AG04450 (cell line): Measurements from ENCODE around the gene PLXNA4. TPM values are rescaled to one million over a fixed set of nuclear protein-coding genes. Genes with fewer than 3 reads are reported as not detected.

ENCODE experiments used
- CTCF ChIA-PET: fragments of 300-600, 350-600 bp; formaldehyde crosslinking; extraction: SDS; loops from one replicate; lab custom pipeline; 2022; ENCODE audit warnings: antibody characterized with exemption, inconsistent platforms; lab: Charles Lee
- POLR2A ChIA-PET: fragments of 350-600 bp; formaldehyde crosslinking; extraction: SDS; loops from one replicate; lab custom pipeline; 2021; ENCODE audit warnings: antibody characterized with exemption, inconsistent platforms; lab: Yijun Ruan, JAX
- DNase-seq: peaks from one replicate; pipeline ENCODE4 v3.0.0-alpha.2; 2011; ENCODE audit warnings: low read depth, low spot score
- H3K27ac ChIP-seq: one replicate; pipeline ENCODE4 v1.5.1; 2012; ENCODE audit warnings: low read depth, low read length, control low read depth
- H3K27me3 ChIP-seq: one replicate; pipeline ENCODE4 v1.6.0; 2012; ENCODE audit warnings: low read length; ENCODE audit not compliant: control insufficient read depth, insufficient read depth
- H3K4me3 ChIP-seq: 2 replicates; pipeline ENCODE4 v1.5.1; 2011; ENCODE audit warnings: mild to moderate bottlenecking, low read depth, low read length, control low read depth
- H3K9me3 ChIP-seq: 2 replicates; pipeline ENCODE4 v1.5.1; 2012; ENCODE audit warnings: low read length; ENCODE audit not compliant: control insufficient read depth, insufficient read depth
- polyA plus RNA-seq: library from polyadenylated mRNA; depleted of rRNA; stranded (reverse); fragments of >200 nt; gene quantifications from 2 replicates; pipeline ENCODE4 v1.2.3, GENCODE V29; 2011
- TF ChIP-seq, protein P1 (sequence below): IDR thresholded peaks from 2 replicates; pipeline ENCODE4 v1.5.1; 2011; ENCODE audit warnings: low read depth, low read length, control low read depth, inconsistent platforms

Gene PLXNA4
- polyA plus RNA-seq, 1 experiment: 0.05 TPM

DNA sequence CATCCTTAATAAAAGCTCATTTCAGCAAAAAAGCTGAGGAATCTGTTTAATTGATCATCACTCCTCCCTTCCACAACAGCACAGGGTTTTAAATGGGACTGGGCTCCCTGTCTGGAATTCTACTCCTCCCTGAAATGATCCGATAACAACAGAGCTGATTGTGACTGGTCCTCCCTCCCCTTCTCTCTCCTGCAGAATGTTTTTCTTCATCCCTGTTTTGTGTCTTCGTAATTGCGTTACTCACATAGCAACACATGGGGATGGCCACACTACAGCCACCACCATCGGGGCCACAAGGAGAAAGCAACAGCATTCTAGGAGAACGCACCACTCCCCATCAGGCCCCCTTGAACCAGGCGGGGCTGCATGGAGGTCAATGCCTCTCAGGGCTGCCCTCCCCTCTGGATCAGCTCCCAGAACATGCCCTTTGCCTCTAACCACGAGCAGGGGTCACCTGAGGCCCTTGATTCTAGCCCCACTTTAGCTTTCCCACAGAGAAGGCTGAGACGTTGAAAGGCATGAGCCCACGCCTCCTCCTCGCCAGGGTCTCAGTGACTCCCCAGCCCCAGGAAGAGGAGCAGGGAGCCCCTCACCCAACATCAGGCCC is 152.6 kb downstream of the PLXNA4 start:
- H3K9me3 ChIP-seq: no peaks in the 10 kb centered on the region
- ChIA-PET POLR2A (no interaction called here), CTCF (no interaction called here)
- no peak for DNase-seq
- peaks cover 2% of the 10 kb centered on the region for H3K27me3 ChIP-seq
- TF ChIP-seq, protein P1, sequence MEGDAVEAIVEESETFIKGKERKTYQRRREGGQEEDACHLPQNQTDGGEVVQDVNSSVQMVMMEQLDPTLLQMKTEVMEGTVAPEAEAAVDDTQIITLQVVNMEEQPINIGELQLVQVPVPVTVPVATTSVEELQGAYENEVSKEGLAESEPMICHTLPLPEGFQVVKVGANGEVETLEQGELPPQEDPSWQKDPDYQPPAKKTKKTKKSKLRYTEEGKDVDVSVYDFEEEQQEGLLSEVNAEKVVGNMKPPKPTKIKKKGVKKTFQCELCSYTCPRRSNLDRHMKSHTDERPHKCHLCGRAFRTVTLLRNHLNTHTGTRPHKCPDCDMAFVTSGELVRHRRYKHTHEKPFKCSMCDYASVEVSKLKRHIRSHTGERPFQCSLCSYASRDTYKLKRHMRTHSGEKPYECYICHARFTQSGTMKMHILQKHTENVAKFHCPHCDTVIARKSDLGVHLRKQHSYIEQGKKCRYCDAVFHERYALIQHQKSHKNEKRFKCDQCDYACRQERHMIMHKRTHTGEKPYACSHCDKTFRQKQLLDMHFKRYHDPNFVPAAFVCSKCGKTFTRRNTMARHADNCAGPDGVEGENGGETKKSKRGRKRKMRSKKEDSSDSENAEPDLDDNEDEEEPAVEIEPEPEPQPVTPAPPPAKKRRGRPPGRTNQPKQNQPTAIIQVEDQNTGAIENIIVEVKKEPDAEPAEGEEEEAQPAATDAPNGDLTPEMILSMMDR: no peak
- H3K27ac ChIP-seq: no peak overlapping the region
- no peak overlapping the region for H3K4me3 ChIP-seq

DNA sequence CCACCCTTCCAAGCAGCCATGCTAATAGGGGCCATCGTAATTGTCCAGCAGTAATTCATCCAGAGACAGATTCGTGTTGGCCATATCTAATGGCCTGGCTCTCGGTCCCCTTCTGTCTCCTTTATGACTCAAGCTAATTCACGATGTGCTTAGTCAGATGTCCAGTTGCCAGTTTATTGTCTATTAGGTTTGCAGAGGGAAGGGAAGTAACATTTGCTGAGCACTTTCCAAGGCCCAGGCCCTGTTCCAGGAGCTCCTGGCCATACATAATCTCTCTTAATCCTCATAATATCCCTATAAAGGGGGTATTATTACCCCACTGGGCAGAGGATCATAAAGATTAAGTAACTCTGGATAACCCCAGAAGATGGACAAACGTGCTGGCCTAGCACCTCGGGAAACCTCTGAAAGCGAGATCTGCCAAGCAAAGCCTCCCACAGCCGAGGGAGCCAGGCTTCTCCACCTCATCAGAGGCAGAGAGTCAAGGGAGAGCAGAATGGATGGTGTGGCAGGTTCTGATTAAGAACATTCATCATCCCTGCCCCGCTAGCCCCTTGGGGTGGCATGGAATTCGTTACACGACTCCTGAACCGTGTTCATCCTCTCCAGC is 153.7 kb downstream of the PLXNA4 start:
- Histone ChIP-seq H3K27ac (no peak overlapping the region), H3K9me3 (no peaks in the 10 kb centered on the region), H3K4me3 (no peak overlapping the region), H3K27me3 (peaks cover 2% of the 10 kb centered on the region)
- ChIA-PET POLR2A (no interaction called here), CTCF (no interaction called here)
- TF ChIP-seq, protein P1: no peak
- DNase-seq: no peak

DNA sequence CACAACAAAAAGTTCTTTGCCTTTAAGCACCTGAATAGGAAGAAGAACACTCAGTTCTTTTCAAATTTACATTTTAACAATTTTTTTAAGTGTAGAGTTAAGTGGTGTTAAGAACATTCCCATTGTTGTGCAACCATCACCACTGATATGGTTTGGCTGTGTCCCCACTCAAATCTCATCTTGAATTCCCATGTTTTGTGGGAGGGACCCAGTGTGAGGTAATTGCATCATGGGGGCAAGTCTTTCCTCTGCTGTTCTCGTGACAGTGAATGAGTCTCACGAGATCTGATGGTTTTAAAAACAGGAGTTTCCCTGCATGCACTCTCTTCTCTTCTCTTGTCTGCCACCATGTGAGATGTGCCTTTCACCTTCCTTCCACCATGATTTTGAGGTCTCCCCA is 155.7 kb downstream of the PLXNA4 start:
- Histone ChIP-seq H3K27ac (no peak overlapping the region), H3K27me3 (peaks cover 2% of the 10 kb centered on the region), H3K9me3 (no peaks in the 10 kb centered on the region), H3K4me3 (no peak overlapping the region)
- ChIA-PET POLR2A (no interaction called here), CTCF (no interaction called here)
- TF ChIP-seq, protein P1: no peak
- DNase-seq: no peak

DNA sequence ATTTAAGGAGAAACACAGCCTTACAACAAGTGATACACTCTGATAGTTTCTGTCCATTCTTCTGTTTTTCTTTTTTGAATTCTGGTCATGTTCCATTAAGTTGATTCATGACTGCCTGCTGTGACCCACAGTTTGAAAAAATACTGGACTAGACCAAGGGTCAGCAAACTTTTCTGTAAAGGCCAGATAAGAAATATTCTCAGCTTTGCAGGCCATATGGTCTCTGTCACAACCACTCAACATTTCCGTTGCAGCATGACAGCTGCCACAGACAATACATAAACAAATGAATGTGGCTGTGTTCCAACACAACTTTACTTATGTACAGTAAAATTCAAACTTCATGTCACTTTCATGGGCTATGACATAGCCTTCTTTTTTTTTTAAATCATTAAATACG is 156.7 kb downstream of the PLXNA4 start:
- ChIA-PET CTCF (no interaction called here), POLR2A (no interaction called here)
- Histone ChIP-seq H3K27me3 (peaks cover 2% of the 10 kb centered on the region), H3K27ac (no peak overlapping the region), H3K9me3 (no peaks in the 10 kb centered on the region), H3K4me3 (no peak overlapping the region)
- DNase-seq: no peak
- TF ChIP-seq, protein P1: no peak

DNA sequence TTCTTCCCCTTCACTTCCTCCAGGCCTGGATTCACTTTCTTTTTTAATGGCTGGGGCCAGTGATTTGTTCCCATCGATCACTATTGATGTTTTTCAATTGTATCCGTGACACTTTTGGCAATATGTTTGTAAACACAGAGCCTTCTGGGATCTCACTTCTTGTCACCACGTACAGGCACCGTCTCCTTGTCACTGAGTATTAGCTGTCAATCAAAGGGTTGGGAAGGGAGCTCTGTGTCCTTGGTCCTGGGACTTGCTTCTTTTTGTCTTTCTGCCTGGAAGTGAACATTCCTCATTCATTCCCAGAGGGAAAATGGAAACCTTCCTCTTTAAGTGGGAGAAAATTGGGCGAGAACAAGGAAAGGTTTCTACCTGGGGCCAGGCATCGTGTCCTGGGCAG is 157.4 kb downstream of the PLXNA4 start:
- ChIA-PET CTCF (no interaction called here), POLR2A (no interaction called here)
- no peak for DNase-seq
- no peaks in the 10 kb centered on the region for H3K9me3 ChIP-seq
- H3K27me3 ChIP-seq: peaks cover 2% of the 10 kb centered on the region
- H3K4me3 ChIP-seq: no peak overlapping the region
- no peak overlapping the region for H3K27ac ChIP-seq
- TF ChIP-seq, protein P1: no peak
